ENCODE results near the gene JAGN1. TPM values are rescaled to one million over a fixed set of nuclear protein-coding genes. Genes with fewer than 3 reads are reported as not detected.

Gene JAGN1
- polyA plus RNA-seq, 1 of the 3 experiments (the other 2 are of a cell fraction), result 41.6 TPM

DNA sequence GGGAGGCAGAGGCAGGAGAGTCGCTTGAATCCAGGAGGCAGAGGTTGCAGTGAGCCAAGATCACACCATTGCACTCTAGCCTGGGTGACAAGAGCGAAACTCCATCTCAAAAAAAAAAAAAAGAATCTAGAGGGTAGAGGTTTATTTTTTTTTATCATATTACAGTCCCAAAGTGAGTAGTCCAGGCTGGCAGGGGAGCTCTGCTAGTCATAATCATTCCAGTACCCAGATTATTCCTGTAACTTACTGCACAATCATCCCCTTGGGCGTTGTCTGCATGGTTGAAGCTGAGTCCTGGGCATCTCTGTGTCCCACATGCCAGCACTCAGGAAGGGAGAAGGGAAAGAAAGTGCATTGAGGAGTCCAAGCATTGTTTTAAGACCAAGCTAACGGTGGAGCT is 51.8 kb downstream of the JAGN1 start:
- POLR2A ChIA-PET, result interaction anchor here (6.8 kb wide), 1 partner anchor 8 kb away, joined by 58 read pairs; the partner anchor contains the start of gene CRELD1

More for the DNA sequence above, 51.8 kb downstream of the JAGN1 start:
- H3K9ac ChIP-seq, result no peak overlapping the region
- no peaks in the 10 kb centered on the region for H3K9me2 ChIP-seq
- no peaks in the 10 kb centered on the region for H3K79me2 ChIP-seq (ENCODE audit: insufficient read depth)
- DNase-seq, result no peak
- CTCF ChIA-PET, result interaction anchor here (3.8 kb wide), 1 partner anchor 9 kb away, joined by 21 read pairs; the partner anchor contains the start of gene CRELD1
- H3K27ac ChIP-seq (ENCODE audit: low read depth in 2 of 2, low read length in 1 of 2), result no peak overlapping the region
- TF ChIP-seq TCF12 (IDR thresholded peaks at IDR 0.05), result no peak
- no peak for TF ChIP-seq GATA2 (CRISPR knock-in tag; IDR thresholded peaks at IDR 0.05)
- TF ChIP-seq RAD21 (IDR thresholded peaks at IDR 0.05; ENCODE audit: low read length), result no peak
- TF ChIP-seq RXRA (IDR thresholded peaks at IDR 0.05; ENCODE audit: borderline replicate concordance, low read depth), result no peak
- TF ChIP-seq SMC3 (IDR thresholded peaks at IDR 0.05; ENCODE audit: low read depth, low read length), result no peak
- no peak for TF ChIP-seq CTCF (IDR thresholded peaks at IDR 0.05)
- no peak for TF ChIP-seq FOXJ3 (CRISPR knock-in tag; IDR thresholded peaks at IDR 0.05)
- TF ChIP-seq ZBTB33 (IDR thresholded peaks at IDR 0.05; ENCODE audit: borderline replicate concordance, low read depth), result no peak
- TF ChIP-seq NRF1 (IDR thresholded peaks at IDR 0.05; ENCODE audit: low read depth, low read length), result no peak
- TF ChIP-seq RCOR1 (IDR thresholded peaks at IDR 0.05; ENCODE audit: low read length), result no peak
- no peak for TF ChIP-seq FOXM1 (IDR thresholded peaks at IDR 0.05; ENCODE audit: low read depth)
- no peak for TF ChIP-seq EZH2phosphoT487 (IDR thresholded peaks at IDR 0.05; ENCODE audit: borderline replicate concordance, low read depth)
- no peak for TF ChIP-seq JUND (IDR thresholded peaks at IDR 0.05)
- peaks cover under 1 to 17% of the 10 kb centered on the region in 2 experiments for H3K36me3 ChIP-seq (replicated peaks in 1 of 2; ENCODE audit: control insufficient read depth in 1 of 2, insufficient read depth in 2 of 2, low read length in 1 of 2)
- H3K9me3 ChIP-seq, result no peaks in the 10 kb centered on the region
- H4K20me1 ChIP-seq (ENCODE audit: insufficient read depth), result no peaks in the 10 kb centered on the region
- H3K4me3 ChIP-seq (ENCODE audit: low read depth in 2 of 2, low read length in 1 of 2), result no peak overlapping the region
- no peaks in the 10 kb centered on the region for H3F3A ChIP-seq (replicated peaks; ENCODE audit: insufficient read depth)
- H3K4me2 ChIP-seq, result no peak overlapping the region
- no peaks in the 10 kb centered on the region; a peak in 1 of 4 replicates for H3K4me1 ChIP-seq (ENCODE audit: control insufficient read depth in 1 of 2, insufficient read depth in 2 of 2, low read depth in 1 of 2, low read length in 1 of 2)
- H3K27me3 ChIP-seq (ENCODE audit: insufficient read depth), result no peaks in the 10 kb centered on the region
- 90% methylated on average over 4 of the region's 4 CpGs for WGBS (ENCODE audit: low lambda C conversion rate)
- H2AFZ ChIP-seq (ENCODE audit: low read depth), result no peak overlapping the region
